Prostate gland (tissue), 2 donors: Measurements from ENCODE around the gene C19orf12. TPM values are rescaled to one million over a fixed set of nuclear protein-coding genes. Genes with fewer than 3 reads are reported as not detected.
"Not testable (repeated sequence)": the region's sequence is repeated elsewhere in the genome, so short reads cannot be mapped to it uniquely, and the experiment has no call there.

ENCODE experiments used
- DNase-seq: peaks from one replicate; pipeline ENCODE4 v3.0.0-alpha.2; 2019; ENCODE audit warnings: low spot score
- H3K27ac ChIP-seq, 2 donors: fragments of 200-600 bp; sonication (generic); 2 replicates each; pipeline ENCODE4 v1.5.1; 2017 to 2019
- H3K27me3 ChIP-seq: fragments of 200-600 bp; sonication (generic); replicated peaks from 2 replicates; pipeline ENCODE4 v1.5.1; 2019; ENCODE audit not compliant: insufficient read depth
- H3K36me3 ChIP-seq, 2 donors: fragments of 200-600 bp; sonication (generic); 1 replicate in 1 of 2; 2 replicates in 1 of 2; pipeline versions ENCODE4 v1.5.1 to v1.8.1; 2017 to 2019
- H3K4me1 ChIP-seq: fragments of 200-600 bp; sonication (generic); replicated peaks from 2 replicates; pipeline ENCODE4 v1.5.1; 2019
- H3K4me3 ChIP-seq, 2 donors: fragments of 200-600 bp; sonication (generic); 2 replicates each; pipeline ENCODE4 v1.5.1; 2017 to 2019
- H3K9me3 ChIP-seq: fragments of 200-600 bp; sonication (generic); 2 replicates; pipeline ENCODE4 v1.5.1; 2017
- CTCF ChIP-seq, 4 experiments: fragments of 200-600 bp in 2 of 4; fragments of 450-650 bp in 2 of 4; sonication (generic) in 2 of 4; IDR thresholded peaks; 1 replicate in 3 of 4; 2 replicates in 1 of 4; pipeline ENCODE4 v1.5.1; 2016 to 2019; ENCODE audit warnings: antibody characterized with exemption in 4 of 4, mild to moderate bottlenecking in 2 of 4, moderate library complexity in 2 of 4
- POLR2A ChIP-seq: fragments of 450-650 bp; IDR thresholded peaks from one replicate; pipeline ENCODE4 v1.6.1; 2016; ENCODE audit warnings: antibody characterized with exemption, mild to moderate bottlenecking
- POLR2AphosphoS5 ChIP-seq: sonication (generic); formaldehyde crosslinking; IDR thresholded peaks from one replicate; pipeline ENCODE4 v1.6.1; 2017; ENCODE audit warnings: antibody characterized with exemption
- WGBS: methylation state at CpG from one replicate; pipeline ENCODE4 v1.1.5; 2018; 5-methylcytosine and 5-hydroxymethylcytosine counted together
- intact Hi-C: fragments of 100-400 bp; cut with DNase I; formaldehyde crosslinking; loops from one replicate; pipeline ENCODE4 v1.14.2; 2022
- total RNA-seq, 2 donors: library from RNA; depleted of rRNA; stranded (reverse); fragments of >200 nt; gene quantifications; one replicate each; pipeline ENCODE4 v1.1.0, GENCODE V29; 2016

Gene C19orf12
- total RNA-seq, 2 donors from 2014 or later = 27.9 to 42.4 TPM

- no peaks in the 10 kb centered on the region for H3K27me3 ChIP-seq
- H3K27ac ChIP-seq = peak overlapping the region; percentile 49 to 60
- H3K9me3 ChIP-seq = no peaks in the 10 kb centered on the region
- peak; percentile 54 for DNase-seq
- TF ChIP-seq CTCF (IDR thresholded peaks at IDR 0.05) (peak in 1 of 4 experiments; percentile 7), POLR2AphosphoS5 (peak; percentile 69), POLR2A (no peak)
- intact Hi-C loops = no loop called here
- H3K4me1 ChIP-seq = peaks cover 54% of the 10 kb centered on the region
- WGBS = 39% methylated on average over 12 of the region's 12 CpGs
- H3K4me3 ChIP-seq = no peak overlapping the region
- H3K36me3 ChIP-seq = peaks cover 13 to 20% of the 10 kb centered on the region in 2 donors
Observed at GRCh38 chr19:29671393-29672160, 43.5 kb downstream of the C19orf12 start.

DNA sequence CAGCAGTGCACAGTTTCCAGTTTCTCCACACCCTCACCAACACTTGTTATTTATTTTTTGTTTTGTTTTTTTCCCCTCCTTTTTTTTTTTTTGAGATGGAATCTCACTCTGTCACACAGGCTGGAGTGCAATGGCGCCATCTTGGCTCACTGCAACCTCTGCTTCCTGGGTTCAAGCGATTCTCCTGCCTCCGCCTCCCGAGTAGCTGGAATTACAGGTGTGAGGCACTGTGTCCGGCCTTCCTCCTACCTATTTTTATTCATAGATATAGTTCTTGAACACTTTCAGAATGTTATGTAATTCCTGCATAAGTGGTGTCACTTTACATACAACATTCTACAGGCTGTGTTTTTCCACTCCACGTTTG is 44.1 kb downstream of the C19orf12 start:
- WGBS = 47% methylated on average over 6 of the region's 6 CpGs
- H3K27me3 ChIP-seq, H3K9me3 ChIP-seq, intact Hi-C loops, DNase-seq, H3K4me3 ChIP-seq: not testable (repeated sequence)
- Histone ChIP-seq H3K27ac (peak overlapping the region; percentile 49 to 60), H3K36me3 (peaks cover 13 to 20% of the 10 kb centered on the region in 2 donors), H3K4me1 (peaks cover 49% of the 10 kb centered on the region)

DNA sequence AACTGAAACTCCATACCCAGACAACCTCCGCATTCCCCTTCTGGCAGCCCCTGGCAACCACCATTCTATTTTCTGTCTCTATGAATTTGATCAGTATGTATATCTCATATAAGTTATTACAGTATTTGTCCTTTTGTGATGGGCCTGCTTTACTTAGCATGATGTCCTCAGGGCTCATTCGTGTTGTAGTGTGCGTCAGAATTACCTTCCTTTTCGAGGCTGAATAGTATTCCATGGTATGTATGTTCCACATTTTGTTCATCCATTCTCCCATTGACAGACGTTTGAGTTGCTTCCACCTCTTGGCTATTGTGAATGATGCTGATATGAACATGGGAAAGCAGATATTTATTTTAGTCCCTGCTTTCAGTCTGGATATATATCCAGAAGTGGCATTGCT is 44.8 kb downstream of the C19orf12 start:
- no peak for DNase-seq
- peaks cover 43% of the 10 kb centered on the region for H3K4me1 ChIP-seq
- TF ChIP-seq POLR2AphosphoS5 (no peak), POLR2A (no peak), CTCF (IDR thresholded peaks at IDR 0.05) (no peak)
- intact Hi-C loops = no loop called here
- peak overlapping the region; percentile 49 to 60 for H3K27ac ChIP-seq
- no peaks in the 10 kb centered on the region for H3K9me3 ChIP-seq
- peaks cover 8 to 14% of the 10 kb centered on the region in 2 donors for H3K36me3 ChIP-seq
- 96% methylated on average over 5 of the region's 5 CpGs for WGBS
- H3K4me3 ChIP-seq = no peak overlapping the region
- H3K27me3 ChIP-seq = no peaks in the 10 kb centered on the region

DNA sequence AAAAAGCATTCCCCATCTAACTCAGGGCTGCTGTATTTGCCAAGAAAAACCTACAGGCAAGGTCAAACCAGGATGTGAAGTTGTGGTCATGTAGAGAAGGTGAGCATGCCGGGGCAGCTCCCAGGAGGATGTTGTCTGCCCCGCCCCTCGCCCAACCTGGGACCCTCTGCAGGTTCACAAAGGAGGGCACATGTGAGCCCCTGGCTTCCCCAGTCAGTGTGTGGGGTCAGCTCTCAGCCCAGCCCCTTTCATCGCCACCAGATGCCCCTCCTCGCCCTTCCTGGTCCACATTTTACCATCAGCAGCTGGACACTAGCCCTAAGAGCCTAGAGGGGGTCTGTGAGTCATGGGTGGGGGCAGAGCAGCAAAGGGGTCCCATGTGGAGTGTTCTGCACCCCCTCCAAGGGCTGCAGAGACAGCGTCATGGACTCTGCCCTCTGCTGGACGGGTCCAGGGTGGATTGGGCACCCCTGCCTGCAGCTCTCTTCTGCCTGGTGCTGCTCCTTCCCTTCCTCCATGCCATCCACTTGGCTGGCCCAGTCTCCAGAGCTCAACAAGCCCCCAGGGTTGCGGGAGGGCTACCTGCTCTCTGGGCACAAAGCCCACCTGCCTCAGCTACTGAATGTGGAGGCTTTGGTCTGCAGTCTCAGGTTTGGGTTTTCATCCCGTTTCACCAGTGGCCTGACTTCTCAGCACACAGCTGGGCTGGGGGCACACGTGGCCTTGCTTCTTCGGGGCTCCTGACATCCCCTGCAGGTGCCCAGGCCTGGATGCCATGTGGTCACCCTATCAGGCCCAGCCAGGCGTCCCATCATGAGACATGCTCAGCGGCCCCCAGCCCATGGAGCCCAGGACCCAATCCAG is 46.1 kb downstream of the C19orf12 start:
- H3K9me3 ChIP-seq = no peaks in the 10 kb centered on the region
- 79% methylated on average over 13 of the region's 13 CpGs for WGBS
- DNase-seq = no peak
- peaks cover 38% of the 10 kb centered on the region for H3K4me1 ChIP-seq
- H3K27me3 ChIP-seq = no peaks in the 10 kb centered on the region
- H3K4me3 ChIP-seq = no peak overlapping the region
- intact Hi-C loops = loop anchor here (10.0 kb wide), 1 partner anchor 46 kb away; the partner anchor contains the start of gene C19orf12
- TF ChIP-seq POLR2AphosphoS5 = no peak
- TF ChIP-seq CTCF (IDR thresholded peaks at IDR 0.05) = no peak
- TF ChIP-seq POLR2A = no peak
- peak overlapping the region; percentile 89 to 91 for H3K27ac ChIP-seq
- peaks cover 0 to 1% of the 10 kb centered on the region in 2 donors for H3K36me3 ChIP-seq

GRCh38 chr19:29667901-29668341 is 47.1 kb downstream of the C19orf12 start:
- DNase-seq = no peak

More at GRCh38 chr19:29667901-29668341, 47.1 kb downstream of the C19orf12 start:
- no peaks in the 10 kb centered on the region for H3K36me3 ChIP-seq
- no peaks in the 10 kb centered on the region for H3K9me3 ChIP-seq
- WGBS = 65% methylated on average over 7 of the region's 7 CpGs
- intact Hi-C loops = loop anchor here (10.0 kb wide), 1 partner anchor 47 kb away; the partner anchor contains the start of gene C19orf12
- H3K4me1 ChIP-seq = peaks cover 45% of the 10 kb centered on the region
- H3K4me3 ChIP-seq = peak overlapping the region in 1 of 2 donors; percentile 76
- H3K27ac ChIP-seq = peak overlapping the region; percentile 89 to 91
- no peak for TF ChIP-seq POLR2AphosphoS5
- TF ChIP-seq POLR2A = no peak
- no peak for TF ChIP-seq CTCF (IDR thresholded peaks at IDR 0.05)
- no peaks in the 10 kb centered on the region for H3K27me3 ChIP-seq
